Activated T-cell treated with anti-CD3 and anti-CD28 coated beads, Interleukin-2, amount 50 U/mL, for 48 hours (primary cell): Measurements from ENCODE around the gene EEPD1.

Experiments
- DNase-seq, 2 experiments: peaks; one replicate each; pipeline ENCODE4 v3.0.0-alpha.2; 2020

EEPD1 gene

GRCh38 chr7:36349626-36350025 lies 196.6 kb downstream of the EEPD1 start:
- DNase-seq = no peak
